HG03095 (cell line): ENCODE data around the gene ST6GALNAC3.
"Not testable (repeated sequence)": the region's sequence is repeated elsewhere in the genome, so short reads cannot be mapped to it uniquely, and the experiment has no call there.

ENCODE experiments used
- ATAC-seq: cut with Tn5 transposase; IDR thresholded peaks from one replicate; pipeline ENCODE4 v1.9.1; 2021; ENCODE audit warnings: moderate library complexity; ENCODE audit not compliant: unreplicated experiment

The ST6GALNAC3 gene

GRCh38 chr1:76105372-76105771 lies 30.8 kb downstream of the ST6GALNAC3 start:
- ATAC-seq, result no peak

GRCh38 chr1:76106251-76106650 lies 31.7 kb downstream of the ST6GALNAC3 start:
- no peak for ATAC-seq

- ATAC-seq, result no peak
Observed at GRCh38 chr1:76106719-76107235, 32.2 kb downstream of the ST6GALNAC3 start.

- no peak for ATAC-seq
Observed at GRCh38 chr1:76109404-76109803, 34.9 kb downstream of the ST6GALNAC3 start.

GRCh38 chr1:76109901-76110560 lies 35.5 kb downstream of the ST6GALNAC3 start:
- ATAC-seq, result no peak

- no peak for ATAC-seq
Observed at GRCh38 chr1:76110666-76111065, 36.1 kb downstream of the ST6GALNAC3 start.

GRCh38 chr1:76112321-76112720 lies 37.8 kb downstream of the ST6GALNAC3 start:
- ATAC-seq, result not testable (repeated sequence)

- no peak for ATAC-seq
Observed at GRCh38 chr1:76113446-76113845, 38.9 kb downstream of the ST6GALNAC3 start.

GRCh38 chr1:76115171-76115570 lies 40.6 kb downstream of the ST6GALNAC3 start:
- no peak for ATAC-seq

- no peak for ATAC-seq
Observed at GRCh38 chr1:76121850-76122249, 47.3 kb downstream of the ST6GALNAC3 start.

GRCh38 chr1:76122271-76122670 lies 47.7 kb downstream of the ST6GALNAC3 start:
- no peak for ATAC-seq

- ATAC-seq, result not testable (repeated sequence)
Observed at GRCh38 chr1:76123411-76124064, 49.0 kb downstream of the ST6GALNAC3 start.

- ATAC-seq, result no peak
Observed at GRCh38 chr1:76124196-76124595, 49.6 kb downstream of the ST6GALNAC3 start.

- ATAC-seq, result no peak
Observed at GRCh38 chr1:76125473-76126219, 51.1 kb downstream of the ST6GALNAC3 start.

GRCh38 chr1:76128096-76128495 lies 53.5 kb downstream of the ST6GALNAC3 start:
- no peak for ATAC-seq

GRCh38 chr1:76129731-76130130 lies 55.2 kb downstream of the ST6GALNAC3 start:
- no peak for ATAC-seq

- no peak for ATAC-seq
Observed at GRCh38 chr1:76130992-76131391, 56.4 kb downstream of the ST6GALNAC3 start.

GRCh38 chr1:76133977-76134376 lies 59.4 kb downstream of the ST6GALNAC3 start:
- no peak for ATAC-seq

GRCh38 chr1:76135835-76136234 lies 61.3 kb downstream of the ST6GALNAC3 start:
- ATAC-seq, result no peak

- no peak for ATAC-seq
Observed at GRCh38 chr1:76136894-76137293, 62.3 kb downstream of the ST6GALNAC3 start.

GRCh38 chr1:76137746-76138145 lies 63.2 kb downstream of the ST6GALNAC3 start:
- no peak for ATAC-seq

GRCh38 chr1:76138217-76138616 lies 63.7 kb downstream of the ST6GALNAC3 start:
- ATAC-seq, result no peak
